Measurements from ENCODE around the gene TENM3.

GRCh38 chr4:182648766-182649165 lies 405.6 kb downstream of the TENM3 start:
- TF ChIP-seq CTCF (conservative IDR thresholded peaks at IDR 0.05; ENCODE audit: low read depth, low read length) (no peak), EZH2phosphoT487 (IDR thresholded peaks at IDR 0.05; ENCODE audit: borderline replicate concordance, low read length) (no peak), EZH2 (IDR thresholded peaks at IDR 0.05; ENCODE audit: low read length, unreplicated experiment) (no peak)
